H1 (cell line): Measurements from ENCODE around the gene ABHD16B.

ENCODE experiments used
- CTCF ChIP-seq, 3 experiments: IDR thresholded peaks; 1 replicate in 2 of 3; 2 replicates in 1 of 3; pipeline versions ENCODE4 v1.5.1 to v1.6.1; 2011; ENCODE audit warnings: low read length in 3 of 3, mild to moderate bottlenecking in 3 of 3, inconsistent platforms in 2 of 3, low read depth in 1 of 3, moderate library complexity in 1 of 3; ENCODE audit not compliant: insufficient read depth in 1 of 3; ENCODE audit errors: control extremely low read depth in 1 of 3
- EZH2 ChIP-seq: fragments of 200-600 bp; sonication (generic); IDR thresholded peaks from 2 replicates; pipeline ENCODE4 v1.7.1; 2012; ENCODE audit warnings: low read depth, mild to moderate bottlenecking, moderate library complexity, low read length, inconsistent platforms; ENCODE audit not compliant: severe bottlenecking
- JUN ChIP-seq: IDR thresholded peaks from 2 replicates; pipeline ENCODE4 v1.6.1; 2011; ENCODE audit warnings: low read depth, mild to moderate bottlenecking, improper control_type of control experiment, low read length
- POLR2A ChIP-seq, 2 experiments: IDR thresholded peaks; 1 replicate in 1 of 2; 2 replicates in 1 of 2; pipeline ENCODE4 v1.6.1; 2011; ENCODE audit warnings: low read depth in 2 of 2, low read length in 2 of 2, mild to moderate bottlenecking in 2 of 2; ENCODE audit errors: control extremely low read depth in 1 of 2
- POLR2AphosphoS5 ChIP-seq: IDR thresholded peaks from 2 replicates; pipeline ENCODE4 v1.6.1; 2011; ENCODE audit warnings: low read depth, low read length
- RFX5 ChIP-seq: IDR thresholded peaks from 2 replicates; pipeline ENCODE4 v1.6.1; 2011; ENCODE audit warnings: low read depth, low read length, improper control_type of control experiment, borderline replicate concordance
- SRF ChIP-seq: IDR thresholded peaks from 2 replicates; pipeline ENCODE4 v1.6.1; 2011; ENCODE audit warnings: mild to moderate bottlenecking, low read depth, low read length, moderate library complexity
- SUZ12 ChIP-seq: fragments of 200-600 bp; sonication (generic); IDR thresholded peaks from 2 replicates; pipeline ENCODE4 v1.6.1; 2012; ENCODE audit warnings: mild to moderate bottlenecking, inconsistent platforms, low read length, moderate library complexity, mixed read lengths
- TCF12 ChIP-seq: IDR thresholded peaks from 2 replicates; pipeline ENCODE4 v1.6.1; 2011; ENCODE audit warnings: low read depth, mild to moderate bottlenecking, low read length
- ZNF274 ChIP-seq: IDR thresholded peaks from 2 replicates; pipeline ENCODE4 v1.7.0; 2012; ENCODE audit warnings: low read length, borderline replicate concordance; ENCODE audit errors: extremely low read depth

GRCh38 chr20:63847237-63848002 lies 13.9 kb upstream of the ABHD16B start:
- peak; percentile 45; the same call in 1 of the 2 replicates for TF ChIP-seq SUZ12
- no peak for TF ChIP-seq EZH2
- TF ChIP-seq ZNF274, result no peak
- TF ChIP-seq CTCF (IDR thresholded peaks at IDR 0.05; ENCODE audit: control extremely low read depth in 1 of 3, insufficient read depth in 1 of 3, low read depth in 1 of 3, low read length in 3 of 3), result no peak
- no peak for TF ChIP-seq SRF
- no peak for TF ChIP-seq RFX5
- peak in 1 of 2 experiments; percentile 21; a peak in 1 of 3 replicates for TF ChIP-seq POLR2A (IDR thresholded peaks at IDR 0.05; ENCODE audit: control extremely low read depth in 1 of 2, low read depth in 2 of 2, low read length in 2 of 2)
- TF ChIP-seq JUN, result no peak
- no peak for TF ChIP-seq POLR2AphosphoS5
- TF ChIP-seq TCF12, result peak; percentile 63; the same call in 1 of the 2 replicates
